HepG2 (cell line): ENCODE measurements around the gene ATP8A2. TPM values are rescaled to one million over a fixed set of nuclear protein-coding genes. Genes with fewer than 3 reads are reported as not detected.

Source experiments
- ATAC-seq: fragments of 200-7000 bp; cut with Tn5 transposase; 3 replicates; pipeline ENCODE4 v1.9.1; 2020; ENCODE audit warnings: mild to moderate bottlenecking, moderate library complexity
- BruUV-seq: library from RNA; stranded (reverse); fragments of 400-500 nt; replicated peaks from 2 replicates; lab custom pipeline; 2021; lab: Mats Ljungman, UMichigan
- CTCF ChIA-PET: fragments of 300-600 bp; formaldehyde crosslinking; extraction: SDS; loops from one replicate; lab custom pipeline; 2021; ENCODE audit warnings: low total read pairs, inconsistent platforms, low intra/inter-chr PET ratio; lab: Yijun Ruan, JAX
- POLR2A ChIA-PET: fragments of 350-600 bp; sonication (Branson Sonifier 250); formaldehyde crosslinking; loops from one replicate; lab custom pipeline; 2020; ENCODE audit warnings: antibody characterized with exemption, inconsistent platforms; lab: Yijun Ruan, JAX
- DNase-seq: peaks from one replicate; pipeline ENCODE4 v3.0.0-alpha.2; 2015; ENCODE audit warnings: low spot score
- FAIRE-seq: peaks from 3 replicates; lab custom pipeline; 2011; peaks lifted over from hg19 to GRCh38; lab: Jason Lieb, UNC
- H2AFZ ChIP-seq: one replicate; pipeline ENCODE4 v1.6.1; 2011; ENCODE audit warnings: low read length, inconsistent platforms
- H3K27ac ChIP-seq: fragments of 300-600 bp; 3 replicates; pipeline ENCODE4 v1.8.0; 2011; ENCODE audit warnings: mixed run types, mild to moderate bottlenecking, mixed read lengths, low read length, inconsistent platforms; ENCODE audit not compliant: insufficient read depth; ENCODE audit errors: extremely low read length
- H3K27me3 ChIP-seq, 2 experiments: fragments of 200-600 bp in 1 of 2; 2 replicates in 1 of 2; 3 replicates in 1 of 2; pipeline versions ENCODE4 v1.6.0 to v1.8.0; 2011; ENCODE audit warnings: low read length in 2 of 2, mild to moderate bottlenecking in 2 of 2, moderate library complexity in 2 of 2, inconsistent platforms in 1 of 2; ENCODE audit not compliant: insufficient read depth in 2 of 2, control insufficient read depth in 1 of 2
- H3K36me3 ChIP-seq, 2 experiments: fragments of 200-600 bp in 1 of 2; replicated peaks in 1 of 2; 2 replicates in 1 of 2; 3 replicates in 1 of 2; pipeline versions ENCODE4 v1.5.1 to v1.8.0; 2011; ENCODE audit warnings: low read length in 2 of 2, inconsistent platforms in 1 of 2; ENCODE audit not compliant: insufficient read depth in 2 of 2, control insufficient read depth in 1 of 2
- H3K4me1 ChIP-seq: 2 replicates; pipeline ENCODE4 v1.5.1; 2012; ENCODE audit warnings: low read length, inconsistent platforms; ENCODE audit not compliant: insufficient read depth
- H3K4me2 ChIP-seq: 2 replicates; pipeline ENCODE4 v1.6.0; 2011; ENCODE audit warnings: low read depth, low read length, inconsistent platforms
- H3K4me3 ChIP-seq, 3 experiments: fragments of 200-600 bp in 1 of 3; sonication (generic), shearing (Covaris generic) in 1 of 3; replicated peaks in 1 of 3; 2 replicates each; pipeline ENCODE4 v1.5.1; 2011 to 2016; ENCODE audit warnings: low read length in 3 of 3, inconsistent platforms in 2 of 3, low read depth in 2 of 3, mild to moderate bottlenecking in 2 of 3, control low read depth in 1 of 3, mixed read lengths in 1 of 3; ENCODE audit not compliant: insufficient read depth in 1 of 3
- H3K79me2 ChIP-seq: one replicate; pipeline ENCODE4 v1.6.1; 2011; ENCODE audit warnings: low read length, inconsistent platforms; ENCODE audit not compliant: insufficient read depth
- H3K9ac ChIP-seq: 2 replicates; pipeline ENCODE4 v1.6.0; 2011; ENCODE audit warnings: mild to moderate bottlenecking, low read depth, low read length, inconsistent platforms; ENCODE audit not compliant: insufficient read depth
- H3K9me3 ChIP-seq: 2 replicates; pipeline ENCODE4 v1.5.1; 2012; ENCODE audit warnings: mild to moderate bottlenecking, low read length
- H4K20me1 ChIP-seq: 2 replicates; pipeline ENCODE4 v1.6.0; 2011; ENCODE audit warnings: inconsistent platforms, mild to moderate bottlenecking, low read length, moderate library complexity; ENCODE audit not compliant: insufficient read depth
- JUNB ChIP-seq: sonication (generic); formaldehyde crosslinking; IDR thresholded peaks from 2 replicates; pipeline ENCODE4 v1.8.0; 2022; ENCODE audit warnings: missing genetic modification reagents, mild to moderate bottlenecking, borderline replicate concordance
- KDM5B ChIP-seq: sonication (generic); formaldehyde crosslinking; IDR thresholded peaks from 2 replicates; pipeline ENCODE4 v1.4.0; 2020; ENCODE audit warnings: missing genetic modification reagents, mild to moderate bottlenecking, borderline replicate concordance
- KLF6 ChIP-seq: IDR thresholded peaks from 2 replicates; pipeline ENCODE4 v1.8.0; 2016; ENCODE audit warnings: missing biosample characterization, missing genetic modification reagents
- LCORL ChIP-seq, 2 experiments: fragments of 450-650 bp in 1 of 2; sonication (generic) in 1 of 2; formaldehyde crosslinking in 1 of 2; IDR thresholded peaks; 2 replicates each; pipeline versions ENCODE4 v1.5.0 to v1.6.1; 2017 to 2020; ENCODE audit warnings: antibody characterized with exemption in 1 of 2, missing genetic modification reagents in 1 of 2
- SP1 ChIP-seq, 2 experiments: fragments of 450-650 bp in 1 of 2; sonication (generic) in 1 of 2; formaldehyde crosslinking in 1 of 2; IDR thresholded peaks; 2 replicates each; pipeline versions ENCODE4 v1.4.0 to v1.6.1; 2016 to 2020; ENCODE audit warnings: missing genetic modification reagents in 1 of 2
- SRY ChIP-seq: sonication (generic); formaldehyde crosslinking; IDR thresholded peaks from 2 replicates; pipeline ENCODE4 v1.8.0; 2022; ENCODE audit warnings: mild to moderate bottlenecking, missing genetic modification reagents
- ZNF567 ChIP-seq: sonication (generic); formaldehyde crosslinking; IDR thresholded peaks from 2 replicates; pipeline ENCODE4 v1.8.1; 2023; ENCODE audit warnings: mild to moderate bottlenecking, missing genetic modification reagents, borderline replicate concordance
- ZNF652 ChIP-seq: IDR thresholded peaks from 2 replicates; pipeline ENCODE4 v1.6.1; 2016; ENCODE audit warnings: low read depth, borderline replicate concordance
- WGBS: methylation state at CpG from one replicate; pipeline ENCODE4 v1.1.6; 2017; ENCODE audit warnings: low lambda C conversion rate; 5-methylcytosine and 5-hydroxymethylcytosine counted together
- in situ Hi-C: cut with HindIII; loops from 2 replicates; pipeline ENCODE4 v1.10.0; 2017; ENCODE audit warnings: low pct_unique_long_range_greater_than_20kb; ENCODE audit not compliant: extremely low pct_ligation_motif_present
- intact Hi-C: fragments of 100-400 bp; cut with micrococcal nuclease; formaldehyde crosslinking; loops from one replicate; pipeline ENCODE4 v1.10.0; 2022; ENCODE audit not compliant: unreplicated experiment
- polyA plus RNA-seq, 8 experiments: library from polyadenylated mRNA; depleted of rRNA in 3 of 8; stranded (reverse) in 7 of 8; unstranded in 1 of 8; fragments of >200 nt; fragmentation: Illumina TruSeq in 4 of 8; extraction: Trizol in 4 of 8; gene quantifications; 2 replicates each; pipeline versions ENCODE4 v1.2.1 to v1.2.3, GENCODE V29; 2011 to 2016; ENCODE audit warnings: low read depth in 4 of 8, missing spikeins in 1 of 8, mixed read lengths in 1 of 8; ENCODE audit not compliant: insufficient read depth in 1 of 8
- total RNA-seq, 5 experiments: library from RNA; depleted of rRNA; stranded (reverse); fragments of >200 nt; fragmentation: Illumina TruSeq; extraction: Trizol; gene quantifications; 2 replicates each; pipeline ENCODE4 v1.2.3, GENCODE V29; 2016; ENCODE audit warnings: low read depth in 1 of 5
- TF ChIP-seq, protein P1 (sequence below): IDR thresholded peaks from 2 replicates; pipeline ENCODE4 v1.6.1; 2012; ENCODE audit warnings: low read depth, low read length, improper control_type of control experiment
- TF ChIP-seq, protein P2 (sequence below): sonication (generic); formaldehyde crosslinking; IDR thresholded peaks from 2 replicates; pipeline ENCODE4 v1.4.0; 2020; ENCODE audit warnings: mild to moderate bottlenecking, missing genetic modification reagents
- TF ChIP-seq, protein P3 (sequence below): sonication (generic); formaldehyde crosslinking; IDR thresholded peaks from 2 replicates; pipeline ENCODE4 v1.5.0; 2020; ENCODE audit warnings: missing genetic modification reagents, mild to moderate bottlenecking, borderline replicate concordance
- TF ChIP-seq, protein P4 (sequence below): sonication (generic); formaldehyde crosslinking; IDR thresholded peaks from 2 replicates; pipeline ENCODE4 v1.5.1; 2020; ENCODE audit warnings: mild to moderate bottlenecking, missing genetic modification reagents, borderline replicate concordance

ATP8A2 gene
- total and polyA plus RNA-seq, 2 of the 13 experiments (the other 11 are each of a cell fraction or from before 2014, with no cell fraction given), result 0.09 TPM; not detected in 1

DNA sequence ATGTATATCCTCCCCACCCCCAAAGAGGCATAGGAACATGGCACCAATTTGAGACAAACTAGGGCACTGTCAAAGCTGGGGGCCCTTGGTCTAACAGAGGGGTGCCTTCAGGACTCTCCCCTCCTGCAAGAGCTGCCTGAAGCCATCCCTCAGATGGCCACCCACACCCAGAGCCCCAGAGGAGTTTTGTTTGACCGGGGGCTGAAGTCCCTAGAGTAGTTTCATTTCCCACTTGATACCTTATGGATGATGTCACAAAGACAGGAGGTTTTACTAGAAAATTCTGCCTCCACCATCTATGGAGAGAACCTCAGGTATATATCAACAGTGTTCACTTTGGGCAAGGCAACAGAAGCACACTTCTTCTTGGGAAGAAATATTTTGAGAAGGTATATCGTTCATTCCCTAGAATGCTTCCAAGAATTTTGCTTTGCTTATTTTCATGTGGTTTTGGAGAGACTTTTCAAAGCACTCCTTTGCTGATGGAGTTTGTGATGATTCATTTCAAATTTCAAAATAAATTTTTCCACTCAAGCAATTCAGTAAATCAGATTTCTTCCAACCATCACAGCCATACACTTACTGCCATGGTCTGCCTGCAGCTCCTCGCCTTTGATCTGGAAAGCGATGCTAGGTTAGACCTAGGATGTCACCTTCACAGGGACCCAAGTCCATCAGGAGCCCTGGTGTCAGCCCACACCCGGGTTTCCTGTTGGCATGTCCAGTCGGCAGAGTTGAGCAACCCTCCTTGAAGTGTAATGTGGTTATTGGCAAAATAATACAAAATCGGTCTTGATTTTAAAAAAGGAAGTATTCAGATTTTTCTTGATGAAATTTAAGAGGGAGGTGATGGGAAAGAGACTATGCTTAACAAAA is 473.0 kb downstream of the ATP8A2 start:
- ATAC-seq (no peak), FAIRE-seq (no peak), DNase-seq (no peak)
- 32% methylated on average over 7 of the region's 7 CpGs for WGBS
- Histone ChIP-seq H2AFZ (no peak overlapping the region), H3K79me2 (no peaks in the 10 kb centered on the region), H4K20me1 (no peaks in the 10 kb centered on the region), H3K4me3 (no peak overlapping the region), H3K27ac (no peak overlapping the region), H3K27me3 (no peaks in the 10 kb centered on the region), H3K9ac (no peak overlapping the region), H3K4me1 (no peaks in the 10 kb centered on the region), H3K36me3 (no peaks in the 10 kb centered on the region), H3K9me3 (no peaks in the 10 kb centered on the region), H3K4me2 (no peak overlapping the region)
- POLR2A ChIA-PET, result no interaction called here
- in situ Hi-C loops (no loop called here), intact Hi-C loops (no loop called here)
- CTCF ChIA-PET, result no interaction called here
- no TSS peak for BruUV-seq
- TF ChIP-seq, protein P1, sequence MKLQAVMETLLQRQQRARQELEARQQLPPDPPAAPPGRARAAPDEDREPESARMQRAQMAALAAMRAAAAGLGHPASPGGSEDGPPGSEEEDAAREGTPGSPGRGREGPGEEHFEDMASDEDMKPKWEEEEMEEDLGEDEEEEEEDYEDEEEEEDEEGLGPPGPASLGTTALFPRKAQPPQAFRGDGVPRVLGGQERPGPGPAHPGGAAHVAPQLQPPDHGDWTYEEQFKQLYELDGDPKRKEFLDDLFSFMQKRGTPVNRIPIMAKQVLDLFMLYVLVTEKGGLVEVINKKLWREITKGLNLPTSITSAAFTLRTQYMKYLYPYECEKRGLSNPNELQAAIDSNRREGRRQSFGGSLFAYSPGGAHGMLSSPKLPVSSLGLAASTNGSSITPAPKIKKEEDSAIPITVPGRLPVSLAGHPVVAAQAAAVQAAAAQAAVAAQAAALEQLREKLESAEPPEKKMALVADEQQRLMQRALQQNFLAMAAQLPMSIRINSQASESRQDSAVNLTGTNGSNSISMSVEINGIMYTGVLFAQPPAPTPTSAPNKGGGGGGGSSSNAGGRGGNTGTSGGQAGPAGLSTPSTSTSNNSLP, result no peak
- TF ChIP-seq KDM5B (no peak), KLF6 (CRISPR knock-in tag) (no peak), ZNF567 (CRISPR knock-in tag) (no peak), ZNF652 (CRISPR knock-in tag) (no peak), SRY (CRISPR knock-in tag) (no peak), LCORL (IDR thresholded peaks at IDR 0.05) (no peak), LCORL (CRISPR knock-in tag; IDR thresholded peaks at IDR 0.05) (no peak), SP1 (IDR thresholded peaks at IDR 0.05) (no peak), SP1 (CRISPR knock-in tag; IDR thresholded peaks at IDR 0.05) (no peak), JUNB (no peak)
- TF ChIP-seq, protein P2, sequence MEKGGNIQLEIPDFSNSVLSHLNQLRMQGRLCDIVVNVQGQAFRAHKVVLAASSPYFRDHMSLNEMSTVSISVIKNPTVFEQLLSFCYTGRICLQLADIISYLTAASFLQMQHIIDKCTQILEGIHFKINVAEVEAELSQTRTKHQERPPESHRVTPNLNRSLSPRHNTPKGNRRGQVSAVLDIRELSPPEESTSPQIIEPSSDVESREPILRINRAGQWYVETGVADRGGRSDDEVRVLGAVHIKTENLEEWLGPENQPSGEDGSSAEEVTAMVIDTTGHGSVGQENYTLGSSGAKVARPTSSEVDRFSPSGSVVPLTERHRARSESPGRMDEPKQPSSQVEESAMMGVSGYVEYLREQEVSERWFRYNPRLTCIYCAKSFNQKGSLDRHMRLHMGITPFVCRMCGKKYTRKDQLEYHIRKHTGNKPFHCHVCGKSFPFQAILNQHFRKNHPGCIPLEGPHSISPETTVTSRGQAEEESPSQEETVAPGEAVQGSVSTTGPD (CRISPR knock-in tag), result no peak
- TF ChIP-seq, protein P3, sequence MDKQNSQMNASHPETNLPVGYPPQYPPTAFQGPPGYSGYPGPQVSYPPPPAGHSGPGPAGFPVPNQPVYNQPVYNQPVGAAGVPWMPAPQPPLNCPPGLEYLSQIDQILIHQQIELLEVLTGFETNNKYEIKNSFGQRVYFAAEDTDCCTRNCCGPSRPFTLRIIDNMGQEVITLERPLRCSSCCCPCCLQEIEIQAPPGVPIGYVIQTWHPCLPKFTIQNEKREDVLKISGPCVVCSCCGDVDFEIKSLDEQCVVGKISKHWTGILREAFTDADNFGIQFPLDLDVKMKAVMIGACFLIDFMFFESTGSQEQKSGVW (CRISPR knock-in tag), result no peak
- TF ChIP-seq, protein P4, sequence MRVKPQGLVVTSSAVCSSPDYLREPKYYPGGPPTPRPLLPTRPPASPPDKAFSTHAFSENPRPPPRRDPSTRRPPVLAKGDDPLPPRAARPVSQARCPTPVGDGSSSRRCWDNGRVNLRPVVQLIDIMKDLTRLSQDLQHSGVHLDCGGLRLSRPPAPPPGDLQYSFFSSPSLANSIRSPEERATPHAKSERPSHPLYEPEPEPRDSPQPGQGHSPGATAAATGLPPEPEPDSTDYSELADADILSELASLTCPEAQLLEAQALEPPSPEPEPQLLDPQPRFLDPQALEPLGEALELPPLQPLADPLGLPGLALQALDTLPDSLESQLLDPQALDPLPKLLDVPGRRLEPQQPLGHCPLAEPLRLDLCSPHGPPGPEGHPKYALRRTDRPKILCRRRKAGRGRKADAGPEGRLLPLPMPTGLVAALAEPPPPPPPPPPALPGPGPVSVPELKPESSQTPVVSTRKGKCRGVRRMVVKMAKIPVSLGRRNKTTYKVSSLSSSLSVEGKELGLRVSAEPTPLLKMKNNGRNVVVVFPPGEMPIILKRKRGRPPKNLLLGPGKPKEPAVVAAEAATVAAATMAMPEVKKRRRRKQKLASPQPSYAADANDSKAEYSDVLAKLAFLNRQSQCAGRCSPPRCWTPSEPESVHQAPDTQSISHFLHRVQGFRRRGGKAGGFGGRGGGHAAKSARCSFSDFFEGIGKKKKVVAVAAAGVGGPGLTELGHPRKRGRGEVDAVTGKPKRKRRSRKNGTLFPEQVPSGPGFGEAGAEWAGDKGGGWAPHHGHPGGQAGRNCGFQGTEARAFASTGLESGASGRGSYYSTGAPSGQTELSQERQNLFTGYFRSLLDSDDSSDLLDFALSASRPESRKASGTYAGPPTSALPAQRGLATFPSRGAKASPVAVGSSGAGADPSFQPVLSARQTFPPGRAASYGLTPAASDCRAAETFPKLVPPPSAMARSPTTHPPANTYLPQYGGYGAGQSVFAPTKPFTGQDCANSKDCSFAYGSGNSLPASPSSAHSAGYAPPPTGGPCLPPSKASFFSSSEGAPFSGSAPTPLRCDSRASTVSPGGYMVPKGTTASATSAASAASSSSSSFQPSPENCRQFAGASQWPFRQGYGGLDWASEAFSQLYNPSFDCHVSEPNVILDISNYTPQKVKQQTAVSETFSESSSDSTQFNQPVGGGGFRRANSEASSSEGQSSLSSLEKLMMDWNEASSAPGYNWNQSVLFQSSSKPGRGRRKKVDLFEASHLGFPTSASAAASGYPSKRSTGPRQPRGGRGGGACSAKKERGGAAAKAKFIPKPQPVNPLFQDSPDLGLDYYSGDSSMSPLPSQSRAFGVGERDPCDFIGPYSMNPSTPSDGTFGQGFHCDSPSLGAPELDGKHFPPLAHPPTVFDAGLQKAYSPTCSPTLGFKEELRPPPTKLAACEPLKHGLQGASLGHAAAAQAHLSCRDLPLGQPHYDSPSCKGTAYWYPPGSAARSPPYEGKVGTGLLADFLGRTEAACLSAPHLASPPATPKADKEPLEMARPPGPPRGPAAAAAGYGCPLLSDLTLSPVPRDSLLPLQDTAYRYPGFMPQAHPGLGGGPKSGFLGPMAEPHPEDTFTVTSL, result no peak
